ENCODE measurements around the gene IL33.

Gene IL33

GRCh38 chr9:6218099-6218502, 2.5 kb downstream of the IL33 start:
- DNase-seq, result no peak

- DNase-seq, result no peak
Observed at GRCh38 chr9:6219040-6219439, 3.4 kb downstream of the IL33 start.

- no peak for DNase-seq
Observed at GRCh38 chr9:6219981-6220380, 4.4 kb downstream of the IL33 start.

- DNase-seq, result no peak
Observed at GRCh38 chr9:6224393-6225154, 9.0 kb downstream of the IL33 start.

- DNase-seq, result no peak
Observed at GRCh38 chr9:6226696-6227095, 11.1 kb downstream of the IL33 start.

GRCh38 chr9:6229186-6229585, 13.6 kb downstream of the IL33 start:
- DNase-seq, result no peak

- DNase-seq, result no peak
Observed at GRCh38 chr9:6229619-6230018, 14.0 kb downstream of the IL33 start.

GRCh38 chr9:6230037-6230780, 14.6 kb downstream of the IL33 start:
- DNase-seq, result no peak

- no peak for DNase-seq
Observed at GRCh38 chr9:6232336-6232945, 16.8 kb downstream of the IL33 start.

GRCh38 chr9:6234014-6234413, 18.4 kb downstream of the IL33 start:
- no peak for DNase-seq

- DNase-seq, result no peak
Observed at GRCh38 chr9:6237267-6237666, 21.7 kb downstream of the IL33 start.

- no peak for DNase-seq
Observed at GRCh38 chr9:6239048-6239461, 23.4 kb downstream of the IL33 start.

GRCh38 chr9:6239694-6240093, 24.1 kb downstream of the IL33 start:
- DNase-seq, result no peak

- DNase-seq, result no peak
Observed at GRCh38 chr9:6243746-6244145, 28.1 kb downstream of the IL33 start.

GRCh38 chr9:6247266-6247665, 31.7 kb downstream of the IL33 start:
- DNase-seq, result no peak

- DNase-seq, result no peak
Observed at GRCh38 chr9:6268826-6269397, 53.3 kb downstream of the IL33 start.

GRCh38 chr9:6270896-6271295, 55.3 kb downstream of the IL33 start:
- DNase-seq, result no peak

- no peak for DNase-seq
Observed at GRCh38 chr9:6271508-6272228, 56.1 kb downstream of the IL33 start.

GRCh38 chr9:6272229-6272598, 56.6 kb downstream of the IL33 start:
- no peak for DNase-seq

GRCh38 chr9:6277417-6277816, 61.8 kb downstream of the IL33 start:
- DNase-seq, result no peak

- DNase-seq, result no peak
Observed at GRCh38 chr9:6301858-6302257, 86.3 kb downstream of the IL33 start.

GRCh38 chr9:6302417-6302816, 86.8 kb downstream of the IL33 start:
- DNase-seq, result no peak

GRCh38 chr9:6304232-6304631, 88.6 kb downstream of the IL33 start:
- no peak for DNase-seq
